ENCODE results near the gene FSTL4.

DNA sequence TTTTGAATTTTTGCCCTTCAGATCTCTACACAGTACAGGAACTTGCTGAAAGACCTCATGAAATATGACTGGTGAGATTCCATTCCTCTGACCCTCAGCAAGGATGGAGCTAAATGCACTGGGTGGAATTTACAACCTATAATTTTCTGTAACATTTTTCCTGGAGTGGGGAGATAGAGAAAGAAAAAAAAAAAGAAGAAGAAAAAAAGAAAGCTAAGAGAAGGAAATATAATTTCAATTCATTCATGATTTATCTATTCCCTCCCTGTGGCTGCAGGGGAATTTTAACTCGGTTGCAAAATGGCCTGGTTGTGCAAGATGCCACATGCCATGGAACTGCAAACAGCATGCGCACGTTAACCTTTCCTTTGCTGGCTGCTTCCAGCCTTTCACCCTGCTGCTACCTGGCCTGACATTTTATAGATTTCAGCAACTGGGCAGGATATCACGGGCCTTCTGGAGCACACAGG lies 155.4 kb downstream of the FSTL4 start:
- TF ChIP-seq CTCF (IDR thresholded peaks at IDR 0.05 in 4 of 5, conservative IDR thresholded peaks at IDR 0.05 in 1 of 5) (no peak), POLR2A (IDR thresholded peaks at IDR 0.05) (no peak)

Measured in gastrocnemius medialis (tissue), 4 donors.